ENCODE measurements around the gene LAMA5.

LAMA5 gene

DNA sequence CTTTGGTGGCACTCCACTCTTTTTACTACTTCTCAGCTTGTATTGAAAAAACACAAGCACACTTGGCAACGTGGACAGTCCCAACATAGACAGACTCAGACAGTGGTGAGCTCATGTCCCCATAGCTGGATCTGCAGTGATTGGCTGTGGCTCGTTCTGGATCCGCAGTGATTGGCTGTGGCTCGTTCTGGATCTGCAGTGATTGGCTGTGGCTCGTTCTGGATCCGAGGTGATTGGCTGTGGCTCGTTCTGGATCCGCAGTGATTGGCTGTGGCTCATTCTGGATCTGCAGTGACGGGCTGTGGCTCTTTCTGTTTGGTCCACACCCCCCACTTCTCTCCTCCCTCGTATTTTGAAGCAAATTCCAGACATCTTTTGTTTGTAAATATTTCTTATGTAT is 100.8 kb downstream of the LAMA5 start:
- ChIA-PET CTCF (interaction anchor here (0.7 kb wide), 1 partner anchor 37 kb away, joined by 3 read pairs; the partner anchor contains the start of gene ADRM1), POLR2A (no interaction called here)
- TF ChIP-seq, protein P1, sequence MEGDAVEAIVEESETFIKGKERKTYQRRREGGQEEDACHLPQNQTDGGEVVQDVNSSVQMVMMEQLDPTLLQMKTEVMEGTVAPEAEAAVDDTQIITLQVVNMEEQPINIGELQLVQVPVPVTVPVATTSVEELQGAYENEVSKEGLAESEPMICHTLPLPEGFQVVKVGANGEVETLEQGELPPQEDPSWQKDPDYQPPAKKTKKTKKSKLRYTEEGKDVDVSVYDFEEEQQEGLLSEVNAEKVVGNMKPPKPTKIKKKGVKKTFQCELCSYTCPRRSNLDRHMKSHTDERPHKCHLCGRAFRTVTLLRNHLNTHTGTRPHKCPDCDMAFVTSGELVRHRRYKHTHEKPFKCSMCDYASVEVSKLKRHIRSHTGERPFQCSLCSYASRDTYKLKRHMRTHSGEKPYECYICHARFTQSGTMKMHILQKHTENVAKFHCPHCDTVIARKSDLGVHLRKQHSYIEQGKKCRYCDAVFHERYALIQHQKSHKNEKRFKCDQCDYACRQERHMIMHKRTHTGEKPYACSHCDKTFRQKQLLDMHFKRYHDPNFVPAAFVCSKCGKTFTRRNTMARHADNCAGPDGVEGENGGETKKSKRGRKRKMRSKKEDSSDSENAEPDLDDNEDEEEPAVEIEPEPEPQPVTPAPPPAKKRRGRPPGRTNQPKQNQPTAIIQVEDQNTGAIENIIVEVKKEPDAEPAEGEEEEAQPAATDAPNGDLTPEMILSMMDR (IDR thresholded peaks at IDR 0.05; ENCODE audit: control extremely low read depth, extremely low read depth, low read depth, missing control alignments) = no peak
- DNase-seq (ENCODE audit: extremely low spot score) = no peak

GRCh38 chr20:62265365-62265764 is 101.7 kb downstream of the LAMA5 start:
- TF ChIP-seq, protein P1 (IDR thresholded peaks at IDR 0.05; ENCODE audit: control extremely low read depth, extremely low read depth, low read depth, missing control alignments) = no peak
- ChIA-PET CTCF (no interaction called here), POLR2A (no interaction called here)
- DNase-seq (ENCODE audit: extremely low spot score) = no peak

GRCh38 chr20:62263396-62263795 is 103.7 kb downstream of the LAMA5 start:
- CTCF ChIA-PET = no interaction called here
- POLR2A ChIA-PET = no interaction called here
- TF ChIP-seq, protein P1 (IDR thresholded peaks at IDR 0.05; ENCODE audit: control extremely low read depth, extremely low read depth, low read depth, missing control alignments) = no peak

GRCh38 chr20:62262064-62262463 is 105.0 kb downstream of the LAMA5 start:
- TF ChIP-seq, protein P1 (IDR thresholded peaks at IDR 0.05; ENCODE audit: control extremely low read depth, extremely low read depth, low read depth, missing control alignments) = no peak
- no peak for DNase-seq (ENCODE audit: extremely low spot score)
- ChIA-PET CTCF (no interaction called here), POLR2A (no interaction called here)

More at GRCh38 chr20:62263396-62263795, 103.7 kb downstream of the LAMA5 start:
- DNase-seq (ENCODE audit: extremely low spot score) = no peak

DNA sequence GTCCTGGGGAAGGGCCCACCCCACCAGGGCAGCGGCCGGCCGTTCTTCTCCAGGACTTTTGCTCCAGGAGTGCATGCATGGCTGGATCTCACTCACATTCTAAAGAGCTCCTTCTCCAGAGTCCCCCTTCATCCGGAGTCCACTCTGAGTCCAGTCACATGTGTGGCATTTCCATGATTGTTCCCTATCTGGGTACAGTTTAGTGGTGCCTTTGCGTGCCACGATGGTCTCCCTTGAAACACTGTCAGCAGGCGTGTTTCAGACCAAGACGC is 107.9 kb downstream of the LAMA5 start:
- DNase-seq (ENCODE audit: extremely low spot score) = no peak
- POLR2A ChIA-PET = no interaction called here
- CTCF ChIA-PET = no interaction called here
- TF ChIP-seq, protein P1 (IDR thresholded peaks at IDR 0.05; ENCODE audit: control extremely low read depth, extremely low read depth, low read depth, missing control alignments) = no peak
